Right kidney (tissue), 1 donor: ENCODE results near the gene URAD.

Experiments used
- DNase-seq: peaks from one replicate; pipeline ENCODE4 v3.0.0-alpha.2; 2016

URAD gene

GRCh38 chr13:27997904-27998522, 9.5 kb upstream of the URAD start:
- DNase-seq: no peak

GRCh38 chr13:27991881-27992280, 3.4 kb upstream of the URAD start:
- no peak for DNase-seq

DNA sequence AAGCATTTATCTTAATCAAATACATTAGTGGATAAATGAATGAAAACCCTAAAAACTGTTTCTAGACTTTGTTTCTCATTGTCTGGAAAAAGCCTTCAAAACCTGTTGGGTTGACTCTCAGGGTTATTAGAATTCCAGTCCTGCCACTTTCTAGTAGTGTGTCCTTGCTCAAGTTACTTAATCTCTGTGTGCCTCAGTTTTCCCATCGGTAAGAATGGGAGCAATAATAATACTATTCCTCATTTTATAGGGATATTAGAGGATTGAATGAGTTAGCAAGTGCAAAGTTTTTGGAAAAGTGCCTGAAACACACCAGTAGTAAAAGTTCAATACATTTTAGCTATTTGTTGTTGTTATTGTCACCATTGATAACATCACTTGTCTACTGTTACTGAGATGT, 2.9 kb downstream of the URAD start:
- DNase-seq: no peak

- no peak for DNase-seq
Observed at GRCh38 chr13:27982361-27982760, 6.1 kb downstream of the URAD start.

- no peak for DNase-seq
Observed at GRCh38 chr13:27981006-27981708, 7.3 kb downstream of the URAD start.

GRCh38 chr13:27980280-27980998, 8.1 kb downstream of the URAD start:
- DNase-seq: peak; percentile 47

DNA sequence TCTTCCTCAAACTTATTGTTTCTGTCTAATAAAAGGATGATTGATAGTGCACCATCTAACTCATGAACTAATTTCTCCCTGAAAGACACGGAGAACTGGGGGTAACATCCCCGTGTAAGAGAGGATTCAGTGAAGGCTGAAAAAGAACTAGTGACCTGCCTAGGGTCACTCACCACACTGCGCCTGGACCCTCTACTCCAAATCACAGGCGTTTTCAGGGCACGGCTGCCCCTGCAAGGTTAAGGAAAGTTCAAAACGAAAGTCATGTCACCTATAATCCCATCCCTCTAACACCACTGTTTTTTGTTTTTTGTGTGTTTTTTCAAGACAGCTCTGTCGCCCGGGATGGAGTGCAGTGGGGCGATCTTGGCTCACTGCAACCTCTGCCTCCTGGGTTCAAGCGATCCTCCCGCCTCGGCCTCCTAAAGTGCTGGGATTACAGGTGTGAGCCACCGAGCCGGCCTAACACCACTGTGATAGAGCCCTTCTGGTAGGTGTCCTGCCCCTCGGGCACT, 8.7 kb downstream of the URAD start:
- DNase-seq: no peak

GRCh38 chr13:27979001-27979643, 9.4 kb downstream of the URAD start:
- DNase-seq: no peak

DNA sequence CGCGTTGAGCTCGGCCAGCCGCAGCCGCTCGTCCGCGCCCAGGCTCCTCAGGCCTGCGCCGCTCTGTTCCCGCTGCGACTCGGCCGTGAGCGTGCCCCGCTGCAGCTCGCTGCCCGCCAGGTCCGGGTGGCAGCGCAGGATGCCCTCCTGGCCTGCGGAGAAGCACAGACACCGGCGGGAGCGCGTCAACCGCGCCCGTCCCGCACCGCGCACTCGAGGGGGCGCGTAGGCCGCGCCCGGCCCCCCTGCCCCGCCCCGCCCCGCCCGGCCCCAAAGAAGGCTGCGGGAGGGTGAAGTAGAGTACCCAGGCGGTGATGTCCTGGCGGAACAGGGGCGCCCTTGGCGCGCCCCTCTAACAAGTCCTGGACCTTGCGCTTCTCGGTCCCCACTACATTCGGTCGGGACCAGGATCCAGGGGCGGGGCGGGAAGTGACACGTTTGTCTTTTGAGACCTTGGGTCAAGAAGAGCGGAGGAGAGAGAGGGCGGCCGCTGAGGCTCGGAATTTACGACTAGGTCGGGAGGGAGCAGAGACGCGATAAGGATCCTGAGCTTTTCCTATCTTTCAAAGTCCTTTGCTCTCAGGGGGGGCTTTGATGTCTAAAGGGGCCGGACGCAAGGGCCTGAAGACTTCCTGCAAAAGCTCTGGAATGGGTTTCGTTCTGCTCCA, 10.1 kb downstream of the URAD start:
- no peak for DNase-seq

GRCh38 chr13:27977476-27978300, 10.8 kb downstream of the URAD start:
- peak; percentile 67 for DNase-seq

GRCh38 chr13:27976362-27977091, 12.0 kb downstream of the URAD start:
- no peak for DNase-seq

GRCh38 chr13:27975564-27976361, 12.7 kb downstream of the URAD start:
- DNase-seq: peak; percentile 40

- DNase-seq: no peak
Observed at GRCh38 chr13:27973961-27974662, 14.4 kb downstream of the URAD start.

DNA sequence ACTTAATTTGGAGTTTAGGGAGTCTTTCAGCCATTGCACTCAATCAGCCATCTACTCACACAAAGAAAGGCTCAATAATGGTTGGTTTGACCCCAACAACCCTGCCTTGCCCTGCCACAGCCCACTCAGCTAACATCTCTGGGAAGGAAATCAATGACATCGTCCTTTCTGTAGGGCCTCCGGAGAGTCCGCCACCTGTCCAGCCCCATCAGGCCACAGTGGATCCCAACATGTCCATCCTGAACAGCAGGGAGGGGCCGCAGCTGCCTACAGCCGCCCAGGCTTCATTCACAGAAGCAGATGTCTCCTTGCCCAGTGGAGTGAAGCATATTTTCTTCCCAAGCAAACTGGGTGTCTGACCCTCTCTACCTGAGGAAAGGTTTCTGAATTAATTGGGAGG, 15.2 kb downstream of the URAD start:
- no peak for DNase-seq

DNA sequence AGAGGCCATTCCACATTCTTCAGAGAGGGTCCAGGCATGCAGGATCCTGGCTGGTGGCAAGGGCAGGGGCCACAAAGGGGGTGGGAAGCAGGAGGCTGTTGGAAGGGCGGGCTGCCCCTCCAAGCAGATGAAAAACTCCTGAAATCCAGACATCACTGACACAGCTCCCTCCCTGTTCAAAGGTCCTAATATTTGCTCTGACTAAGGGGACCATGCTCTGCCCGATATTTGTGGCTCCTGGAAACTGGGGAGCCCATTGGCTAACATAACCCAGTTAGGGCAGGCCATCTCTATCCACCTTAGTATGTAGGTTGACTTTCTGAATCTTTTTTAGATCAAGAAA, 16.0 kb downstream of the URAD start:
- DNase-seq: no peak

GRCh38 chr13:27971776-27972477, 16.6 kb downstream of the URAD start:
- DNase-seq: no peak

DNA sequence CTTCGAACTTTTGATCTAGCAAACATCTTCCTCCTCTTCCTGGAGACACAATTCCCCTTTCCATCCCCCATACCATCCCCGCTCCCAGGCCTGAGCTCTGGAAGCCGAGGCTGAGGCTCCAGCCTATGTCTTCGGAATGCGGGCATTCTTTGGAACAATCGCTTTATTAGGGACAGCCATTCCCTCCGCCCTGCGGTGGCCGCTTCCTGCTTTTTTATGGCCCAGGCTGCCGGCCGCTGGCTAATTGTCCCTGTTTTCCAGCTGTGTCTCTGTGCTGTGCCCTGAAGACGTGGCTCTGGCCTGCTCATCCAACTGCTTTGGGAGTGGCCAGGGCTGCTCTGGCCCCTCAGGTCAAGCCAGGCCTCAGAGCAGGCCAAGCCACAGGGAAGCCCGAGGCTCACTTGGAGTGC, 17.3 kb downstream of the URAD start:
- no peak for DNase-seq

DNA sequence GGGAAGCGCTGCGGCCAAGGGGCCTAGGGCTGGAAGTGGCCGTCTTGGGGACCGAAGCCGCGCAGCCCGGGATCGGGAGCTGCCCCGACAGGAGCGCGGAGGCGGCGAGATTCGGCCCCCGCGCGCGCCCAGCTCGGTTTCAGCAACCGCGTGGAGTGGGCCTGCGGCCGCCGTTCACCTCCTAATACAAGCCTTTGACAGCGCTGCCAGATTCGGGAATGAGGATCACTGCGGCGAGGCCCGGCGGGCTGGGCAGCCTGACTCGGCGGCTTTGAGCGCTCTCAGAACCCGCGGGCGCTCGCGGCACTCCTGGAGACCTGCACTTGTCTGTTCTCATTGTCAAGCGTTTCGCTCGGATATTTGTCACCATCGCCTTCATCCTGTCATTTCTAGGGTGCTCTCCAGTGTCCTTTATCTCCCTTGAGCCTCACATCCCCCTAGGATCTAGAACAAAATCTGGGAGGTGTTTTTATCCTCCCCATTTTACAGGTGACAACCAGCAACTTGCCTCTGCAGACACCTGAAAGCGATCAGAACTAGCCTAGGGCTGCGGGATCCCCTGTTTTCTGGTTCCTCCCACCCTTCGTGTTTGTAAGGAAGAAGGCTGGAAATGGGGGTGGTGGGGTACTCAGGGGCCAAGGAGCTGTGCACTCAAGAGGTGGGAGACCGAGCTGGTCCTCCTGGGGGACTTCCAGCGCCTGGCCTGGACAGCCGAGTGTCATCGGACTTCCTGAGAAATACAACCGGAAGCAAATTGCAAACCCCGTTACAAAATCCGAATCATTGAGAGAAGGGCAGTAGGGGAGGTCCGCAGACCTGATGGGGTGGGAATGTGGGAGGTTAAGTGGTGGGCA, 17.9 kb downstream of the URAD start:
- peak; percentile 39 for DNase-seq
